ENCODE measurements around the gene ARHGAP10.

DNA sequence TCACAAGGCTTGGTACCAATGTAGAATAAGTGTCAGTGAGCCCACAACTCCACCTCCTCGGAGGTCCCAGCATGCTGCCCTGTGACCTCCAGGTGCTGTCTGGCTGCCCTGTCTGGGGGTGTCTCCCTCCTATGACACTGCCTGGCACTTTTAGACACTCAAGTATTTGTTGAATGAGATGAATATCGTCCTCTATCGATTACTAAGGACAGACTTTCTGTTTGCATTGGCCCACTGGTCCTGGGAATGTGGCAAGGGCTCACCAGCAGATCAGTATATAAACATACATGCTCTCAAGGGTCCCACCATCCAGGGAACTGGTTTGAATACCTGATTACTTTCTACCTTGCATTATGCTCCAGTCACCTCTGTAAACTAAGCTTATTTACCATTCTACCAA lies 377.3 kb downstream of the ARHGAP10 start:
- TF ChIP-seq CTCF (IDR thresholded peaks at IDR 0.05) (no peak), POLR2A (IDR thresholded peaks at IDR 0.05) (no peak)
